ENCODE data around the gene BFSP2.

The BFSP2 gene

GRCh38 chr3:133383175-133383574 is 16.7 kb upstream of the BFSP2 start:
- DNase-seq (ENCODE audit: low read depth in 1 of 2, low spot score in 1 of 2) = no peak

GRCh38 chr3:133383741-133384140 is 16.1 kb upstream of the BFSP2 start:
- DNase-seq (ENCODE audit: low read depth in 1 of 2, low spot score in 1 of 2) = no peak

GRCh38 chr3:133384331-133385027 is 15.4 kb upstream of the BFSP2 start:
- no peak for DNase-seq (ENCODE audit: low read depth in 1 of 2, low spot score in 1 of 2)

- DNase-seq (ENCODE audit: low read depth in 1 of 2, low spot score in 1 of 2) = no peak
Observed at GRCh38 chr3:133386876-133387275, 13.0 kb upstream of the BFSP2 start.

- no peak for DNase-seq (ENCODE audit: low read depth in 1 of 2, low spot score in 1 of 2)
Observed at GRCh38 chr3:133387341-133387740, 12.5 kb upstream of the BFSP2 start.

GRCh38 chr3:133388696-133389395 is 11.0 kb upstream of the BFSP2 start:
- DNase-seq (ENCODE audit: low read depth in 1 of 2, low spot score in 1 of 2) = no peak

GRCh38 chr3:133390715-133391114 is 9.1 kb upstream of the BFSP2 start:
- DNase-seq (ENCODE audit: low read depth in 1 of 2, low spot score in 1 of 2) = no peak

- no peak for DNase-seq (ENCODE audit: low read depth in 1 of 2, low spot score in 1 of 2)
Observed at GRCh38 chr3:133393204-133393603, 6.7 kb upstream of the BFSP2 start.

GRCh38 chr3:133393691-133394474 is 6.0 kb upstream of the BFSP2 start:
- DNase-seq (ENCODE audit: low read depth in 1 of 2, low spot score in 1 of 2) = no peak

GRCh38 chr3:133394561-133395311 is 5.1 kb upstream of the BFSP2 start:
- DNase-seq (ENCODE audit: low read depth in 1 of 2, low spot score in 1 of 2) = no peak

- no peak for DNase-seq (ENCODE audit: low read depth in 1 of 2, low spot score in 1 of 2)
Observed at GRCh38 chr3:133396906-133397305, 3.0 kb upstream of the BFSP2 start.

- DNase-seq (ENCODE audit: low read depth in 1 of 2, low spot score in 1 of 2) = no peak
Observed at GRCh38 chr3:133401374-133402135, 1.7 kb downstream of the BFSP2 start.

- no peak for DNase-seq (ENCODE audit: low read depth in 1 of 2, low spot score in 1 of 2)
Observed at GRCh38 chr3:133404920-133405319, 5.1 kb downstream of the BFSP2 start.

- DNase-seq (ENCODE audit: low read depth in 1 of 2, low spot score in 1 of 2) = no peak
Observed at GRCh38 chr3:133408366-133408765, 8.5 kb downstream of the BFSP2 start.

- no peak for DNase-seq (ENCODE audit: low read depth in 1 of 2, low spot score in 1 of 2)
Observed at GRCh38 chr3:133408961-133409360, 9.1 kb downstream of the BFSP2 start.

GRCh38 chr3:133410191-133410892 is 10.5 kb downstream of the BFSP2 start:
- DNase-seq (ENCODE audit: low read depth in 1 of 2, low spot score in 1 of 2) = no peak

- no peak for DNase-seq (ENCODE audit: low read depth in 1 of 2, low spot score in 1 of 2)
Observed at GRCh38 chr3:133412183-133413132, 12.6 kb downstream of the BFSP2 start.

- DNase-seq (ENCODE audit: low read depth in 1 of 2, low spot score in 1 of 2) = no peak
Observed at GRCh38 chr3:133413161-133414020, 13.5 kb downstream of the BFSP2 start.
